ENCODE measurements around the gene ZNF532.
"Not testable (repeated sequence)": the region's sequence is repeated elsewhere in the genome, so short reads cannot be mapped to it uniquely, and the experiment has no call there.

The ZNF532 gene

DNA sequence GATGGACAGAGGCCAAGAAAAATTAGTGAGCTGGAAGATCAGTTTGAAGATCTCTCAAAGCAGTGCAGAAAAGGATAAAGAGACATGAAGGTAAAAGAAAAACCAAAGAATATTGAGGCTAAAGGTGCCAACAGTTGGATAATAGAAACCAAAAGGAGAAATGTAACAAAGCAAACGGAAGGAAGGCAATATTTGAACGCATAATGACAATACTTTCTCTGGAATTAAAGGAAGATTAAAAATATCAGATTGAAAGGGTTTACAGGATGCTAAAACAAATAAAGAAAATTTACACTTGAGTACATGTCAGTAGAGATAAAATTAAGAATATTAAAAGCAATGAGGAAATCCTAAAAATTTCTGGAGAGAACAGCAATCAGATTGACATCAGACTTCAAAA, 149.1 kb downstream of the ZNF532 start:
- DNase-seq, result no peak

DNA sequence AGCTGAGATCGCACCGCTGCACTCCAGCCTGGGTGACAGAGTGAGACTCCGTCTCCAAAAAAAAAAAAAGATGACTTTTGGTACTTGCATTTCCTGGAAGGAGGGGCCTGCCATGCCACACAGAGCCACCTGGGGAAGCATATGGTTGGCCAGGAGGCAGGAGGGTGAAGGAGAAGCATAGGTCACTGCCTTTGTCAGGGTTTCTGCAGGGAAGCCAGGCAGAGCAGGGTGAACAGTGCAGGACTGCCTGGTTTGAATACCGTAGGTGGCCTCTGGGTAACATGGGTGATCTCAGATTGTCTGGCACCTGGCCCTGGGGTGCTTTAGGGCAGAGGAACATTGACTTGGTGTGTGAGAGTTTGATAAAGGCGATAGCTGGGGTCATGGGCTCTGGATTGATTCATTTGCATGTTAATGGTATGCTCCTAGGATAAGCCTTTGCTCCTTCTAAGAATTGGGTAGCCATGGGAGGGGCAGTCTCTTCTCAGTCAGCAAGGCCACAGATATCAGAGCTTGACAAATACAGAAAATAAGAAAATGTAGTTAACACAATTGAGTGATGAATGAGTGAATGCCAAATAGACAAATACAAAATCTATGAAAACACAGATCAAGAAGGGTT, 151.0 kb downstream of the ZNF532 start:
- no peak for DNase-seq

- no peak for DNase-seq
These were observed 156.8 kb downstream of the ZNF532 start for GRCh38 chr18:59021500-59021899.

GRCh38 chr18:59022167-59022945, 157.7 kb downstream of the ZNF532 start:
- no peak for DNase-seq

DNA sequence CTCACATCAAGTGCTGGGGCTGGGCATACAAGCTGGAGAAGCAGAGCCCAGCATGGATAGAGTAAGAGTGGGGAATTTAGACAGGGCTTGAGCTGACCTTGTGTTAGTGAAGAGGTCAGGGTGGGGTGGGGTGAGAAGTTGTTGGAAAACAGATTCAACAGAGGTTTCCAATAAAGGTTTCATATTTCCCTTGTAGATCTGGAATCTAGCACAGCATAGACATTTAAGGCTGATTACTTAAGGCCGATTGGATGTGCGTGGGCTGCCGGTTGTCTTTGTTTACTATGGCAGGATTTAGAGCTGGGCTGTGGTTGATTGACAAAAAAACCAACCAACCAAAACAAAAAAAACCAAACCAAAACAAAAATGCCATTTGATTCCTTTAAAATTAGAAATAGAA, 160.2 kb downstream of the ZNF532 start:
- DNase-seq, result no peak

GRCh38 chr18:59025532-59025931, 160.9 kb downstream of the ZNF532 start:
- not testable (repeated sequence) for DNase-seq

DNA sequence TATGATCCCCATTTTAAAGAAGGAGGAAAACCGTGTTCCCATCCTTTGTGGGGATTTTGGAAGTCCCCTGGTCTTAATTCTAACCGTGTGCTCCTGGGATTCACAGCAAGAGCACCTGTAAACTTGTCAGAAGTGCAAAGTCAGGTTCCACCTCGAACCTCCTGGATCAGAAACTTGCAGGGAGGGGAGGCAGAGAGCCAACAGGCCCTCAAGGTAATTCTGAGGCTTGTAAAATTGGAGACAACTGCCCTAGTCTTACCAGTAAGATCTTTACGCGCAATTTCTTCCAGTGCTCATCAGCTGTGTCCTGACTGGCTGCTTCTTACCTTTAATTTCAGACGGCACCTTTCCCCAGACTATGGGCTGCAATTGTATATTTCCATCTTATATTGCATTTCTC, 161.7 kb downstream of the ZNF532 start:
- DNase-seq, result no peak

DNA sequence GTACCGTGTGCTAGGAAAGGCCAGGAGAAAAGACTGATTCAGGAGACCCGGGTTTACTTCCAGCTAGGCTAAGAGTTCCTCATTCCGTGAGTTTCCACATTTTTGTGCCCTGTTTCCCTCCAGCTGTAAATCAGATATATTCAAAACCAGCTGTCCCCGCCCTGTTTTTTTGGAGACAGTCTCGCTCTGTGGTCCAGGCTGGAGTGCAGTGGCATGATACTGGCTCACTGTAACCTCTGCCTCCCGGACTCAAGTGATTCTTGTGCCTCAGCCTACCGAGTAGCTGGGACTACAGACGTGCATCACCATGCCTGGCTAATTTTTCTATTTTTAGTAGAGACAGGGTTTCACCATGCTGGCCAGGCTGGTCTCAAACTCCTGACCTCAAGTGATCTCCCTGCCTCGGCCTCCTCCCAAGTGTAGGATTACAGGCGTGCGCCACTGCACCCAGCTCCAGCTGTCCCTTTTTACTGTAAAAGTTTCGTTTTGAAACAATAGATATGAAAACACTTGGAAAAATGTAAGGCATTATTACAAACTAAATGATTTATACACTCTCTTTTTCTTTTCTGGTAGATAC, 162.2 kb downstream of the ZNF532 start:
- no peak for DNase-seq

GRCh38 chr18:59029663-59030429, 165.2 kb downstream of the ZNF532 start:
- DNase-seq, result no peak

DNA sequence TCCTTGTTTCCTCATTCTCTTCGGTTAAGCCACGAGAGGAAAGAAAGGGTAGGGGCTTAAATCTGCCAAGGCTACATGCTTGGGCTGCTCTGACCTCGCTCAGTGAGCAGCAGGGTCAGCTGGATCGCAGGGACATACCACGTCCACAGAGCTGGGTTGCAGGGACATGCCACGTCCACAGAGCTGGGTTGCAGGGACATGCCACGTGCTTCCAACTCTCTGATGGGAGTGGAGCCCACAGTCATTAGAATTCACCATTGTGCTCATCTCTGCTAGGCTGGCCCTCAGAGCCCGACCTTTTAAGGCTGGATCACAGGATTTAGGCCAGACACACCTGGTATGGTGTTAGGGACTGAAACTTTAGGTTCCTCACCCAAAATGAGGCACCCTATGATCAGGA, 167.6 kb downstream of the ZNF532 start:
- DNase-seq, result no peak

DNA sequence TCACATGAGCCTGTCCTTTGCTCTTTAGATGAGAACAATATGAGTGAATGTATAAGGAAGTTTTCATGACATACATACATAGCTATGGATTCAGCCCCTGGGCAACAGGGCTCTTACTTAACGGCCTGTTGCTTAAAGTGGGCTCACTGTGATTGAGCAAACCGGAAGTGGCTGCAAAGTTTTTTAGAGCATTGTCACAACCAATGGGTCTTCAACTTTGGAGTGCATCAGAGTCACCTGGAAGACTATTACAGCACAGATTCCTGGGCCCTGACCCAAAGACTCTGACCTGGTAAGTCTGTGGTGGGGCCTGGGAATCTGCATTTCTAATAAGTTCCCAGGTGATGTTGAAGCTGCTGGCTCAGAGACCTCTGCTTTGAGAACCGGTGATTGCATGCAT, 168.7 kb downstream of the ZNF532 start:
- DNase-seq, result no peak

- no peak for DNase-seq
These were observed 169.3 kb downstream of the ZNF532 start for GRCh38 chr18:59033974-59034373.

DNA sequence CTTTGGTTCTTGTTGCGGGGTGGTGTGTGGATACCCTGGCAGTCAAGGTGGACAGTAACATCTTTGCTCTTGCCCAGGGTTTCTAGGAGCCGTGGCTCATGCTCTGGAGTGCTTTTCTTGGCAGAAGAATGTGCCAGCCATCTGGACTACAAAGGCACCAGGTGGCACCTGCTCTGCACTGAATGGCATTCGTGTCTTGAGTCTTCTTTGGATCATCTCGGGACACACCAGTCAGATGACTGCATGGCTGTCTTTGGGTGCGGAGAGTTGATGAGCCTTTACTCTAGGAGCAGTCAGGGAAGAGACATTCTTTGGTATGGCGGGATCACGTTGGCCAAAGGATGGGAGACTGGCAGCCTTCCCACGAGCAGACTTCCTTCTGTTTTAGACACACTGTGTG, 170.9 kb downstream of the ZNF532 start:
- no peak for DNase-seq
